ENCODE results near the gene LILRA1. TPM values are rescaled to one million over a fixed set of nuclear protein-coding genes. Genes with fewer than 3 reads are reported as not detected.

The LILRA1 gene
- polyA plus RNA-seq, 3 donors: 88.5 to 151 (median 141) TPM

- Mint-ChIP-seq H3K27me3 (ENCODE audit: low read depth in 3 of 3) (peaks cover 14 to 19% (median 18%) of the 10 kb centered on the region in 3 donors), H3K9me3 (no peaks in the 10 kb centered on the region), H3K27ac (peak overlapping the region in 1 of 7 donors; percentile 18), H3K4me3 (peak overlapping the region; percentile 7 to 32), H3K36me3 (no peaks in the 10 kb centered on the region), H3K4me1 (peaks cover 12% of the 10 kb centered on the region)
- Histone ChIP-seq H3K9ac (ENCODE audit: insufficient read depth, low read length, poor library complexity, severe bottlenecking) (no peak overlapping the region), H3K27me3 (ENCODE audit: control insufficient read depth in 2 of 2, insufficient read depth in 2 of 2, low read length in 2 of 2) (no peaks in the 10 kb centered on the region), H3K79me2 (ENCODE audit: insufficient read depth, low read length) (no peaks in the 10 kb centered on the region), H3K4me2 (replicated peaks; ENCODE audit: extremely low read depth, low read length, poor library complexity, severe bottlenecking) (peak overlapping the region; percentile 27), H3K4me1 (ENCODE audit: control insufficient read depth in 1 of 2, insufficient read depth in 2 of 2, low read length in 2 of 2) (peaks cover 12% of the 10 kb centered on the region in 2 donors), H3K36me3 (replicated peaks in 1 of 2; ENCODE audit: control insufficient read depth in 1 of 2, insufficient read depth in 2 of 2, low read length in 2 of 2) (no peaks in the 10 kb centered on the region), H3K27ac (ENCODE audit: low read depth in 1 of 2, low read length in 2 of 2) (no peak overlapping the region), H3K9me3 (replicated peaks in 1 of 2; ENCODE audit: control insufficient read depth in 1 of 2, insufficient read depth in 1 of 2, low read length in 2 of 2) (no peaks in the 10 kb centered on the region), H2AFZ (ENCODE audit: insufficient read depth, low read depth, low read length, poor library complexity, severe bottlenecking) (no peak overlapping the region), H3K4me3 (replicated peaks in 1 of 3; ENCODE audit: low read depth in 2 of 3, low read length in 3 of 3) (peak overlapping the region in 1 of 3 experiments; percentile 2), H4K20me1 (ENCODE audit: insufficient read depth, low read length) (no peaks in the 10 kb centered on the region)
- intact Hi-C loops (cut with micrococcal nuclease): no loop called here
- WGBS (ENCODE audit: insufficient coverage): 49% methylated on average over 22 of the region's 22 CpGs
- TF ChIP-seq CTCF (IDR thresholded peaks at IDR 0.05): no peak
- peak; percentile 35 to 58 (median 50) for DNase-seq
Measured at GRCh38 chr19:54551950-54552912, 41.2 kb upstream of the LILRA1 start.

GRCh38 chr19:54552913-54553310 is 40.5 kb upstream of the LILRA1 start:
- no peaks in the 10 kb centered on the region for H3K36me3 Mint-ChIP-seq
- Histone ChIP-seq H2AFZ (ENCODE audit: insufficient read depth, low read depth, low read length, poor library complexity, severe bottlenecking) (no peak overlapping the region), H3K27me3 (ENCODE audit: control insufficient read depth in 2 of 2, insufficient read depth in 2 of 2, low read length in 2 of 2) (no peaks in the 10 kb centered on the region), H3K79me2 (ENCODE audit: insufficient read depth, low read length) (no peaks in the 10 kb centered on the region), H3K4me3 (replicated peaks in 1 of 3; ENCODE audit: low read depth in 2 of 3, low read length in 3 of 3) (no peak overlapping the region), H3K27ac (ENCODE audit: low read depth in 1 of 2, low read length in 2 of 2) (no peak overlapping the region), H4K20me1 (ENCODE audit: insufficient read depth, low read length) (no peaks in the 10 kb centered on the region), H3K36me3 (replicated peaks in 1 of 2; ENCODE audit: control insufficient read depth in 1 of 2, insufficient read depth in 2 of 2, low read length in 2 of 2) (no peaks in the 10 kb centered on the region), H3K4me1 (ENCODE audit: control insufficient read depth in 1 of 2, insufficient read depth in 2 of 2, low read length in 2 of 2) (peaks cover 12% of the 10 kb centered on the region in 2 donors), H3K9me3 (replicated peaks in 1 of 2; ENCODE audit: control insufficient read depth in 1 of 2, insufficient read depth in 1 of 2, low read length in 2 of 2) (no peaks in the 10 kb centered on the region), H3K4me2 (replicated peaks; ENCODE audit: extremely low read depth, low read length, poor library complexity, severe bottlenecking) (no peak overlapping the region), H3K9ac (ENCODE audit: insufficient read depth, low read length, poor library complexity, severe bottlenecking) (no peak overlapping the region)
- peak overlapping the region in 1 of 2 donors; percentile 32 for H3K4me3 Mint-ChIP-seq
- H3K4me1 Mint-ChIP-seq: peaks cover 12% of the 10 kb centered on the region
- intact Hi-C loops (cut with micrococcal nuclease): no loop called here
- H3K27ac Mint-ChIP-seq: no peak overlapping the region
- TF ChIP-seq CTCF (IDR thresholded peaks at IDR 0.05): no peak
- H3K27me3 Mint-ChIP-seq (ENCODE audit: low read depth in 3 of 3): peaks cover 13 to 19% (median 18%) of the 10 kb centered on the region in 3 donors
- no peaks in the 10 kb centered on the region for H3K9me3 Mint-ChIP-seq
- no peak for DNase-seq
- 98% methylated on average over 15 of the region's 15 CpGs for WGBS (ENCODE audit: insufficient coverage)

Measured in CD14-positive monocyte (primary cell).